AG10803 (cell line): ENCODE measurements around the gene RGS6.
A peak's percentile ranks its signal among the peaks of the same experiment; 100 is the strongest.

Source experiments
- DNase-seq: peaks from one replicate; pipeline ENCODE4 v3.0.0; 2010; ENCODE audit warnings: low read depth
- H3K4me3 ChIP-seq: 2 replicates; pipeline ENCODE4 v1.5.1; 2011; ENCODE audit warnings: mild to moderate bottlenecking, low read length, control low read depth
- CTCF ChIP-seq: conservative IDR thresholded peaks from 2 replicates; pipeline ENCODE4 v1.5.1; 2011; ENCODE audit warnings: mild to moderate bottlenecking, low read length, control low read depth, inconsistent platforms

RGS6 gene

GRCh38 chr14:72519543-72519942 lies 587.3 kb downstream of the RGS6 start:
- TF ChIP-seq CTCF = no peak
- no peak overlapping the region for H3K4me3 ChIP-seq
- DNase-seq = no peak

DNA sequence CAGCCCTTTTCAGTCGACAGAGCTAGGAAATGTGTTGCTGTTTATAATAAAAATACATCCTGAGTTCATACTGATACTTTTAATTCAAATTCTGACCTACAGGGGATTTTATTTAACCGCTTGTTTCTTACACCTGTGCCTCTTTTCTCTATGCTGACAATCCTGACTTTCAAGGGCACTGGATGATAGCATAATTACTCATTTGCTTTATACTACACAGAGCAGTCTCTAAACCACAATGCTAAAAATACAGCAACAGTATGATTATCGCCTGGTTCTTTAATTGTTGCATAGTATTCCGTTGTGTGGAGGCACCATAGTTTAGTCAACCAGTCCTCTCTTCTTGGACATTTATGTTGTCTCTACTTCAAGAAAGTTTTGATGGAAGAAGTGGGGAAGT lies 588.8 kb downstream of the RGS6 start:
- DNase-seq = no peak
- H3K4me3 ChIP-seq = no peak overlapping the region
- no peak for TF ChIP-seq CTCF

GRCh38 chr14:72521968-72522741 lies 589.9 kb downstream of the RGS6 start:
- TF ChIP-seq CTCF = no peak
- DNase-seq = no peak
- H3K4me3 ChIP-seq = no peak overlapping the region

GRCh38 chr14:72522847-72523246 lies 590.6 kb downstream of the RGS6 start:
- no peak overlapping the region for H3K4me3 ChIP-seq
- DNase-seq = no peak
- no peak for TF ChIP-seq CTCF

GRCh38 chr14:72523424-72524294 lies 591.4 kb downstream of the RGS6 start:
- H3K4me3 ChIP-seq = no peak overlapping the region
- peak; percentile 63 for DNase-seq
- no peak for TF ChIP-seq CTCF

DNA sequence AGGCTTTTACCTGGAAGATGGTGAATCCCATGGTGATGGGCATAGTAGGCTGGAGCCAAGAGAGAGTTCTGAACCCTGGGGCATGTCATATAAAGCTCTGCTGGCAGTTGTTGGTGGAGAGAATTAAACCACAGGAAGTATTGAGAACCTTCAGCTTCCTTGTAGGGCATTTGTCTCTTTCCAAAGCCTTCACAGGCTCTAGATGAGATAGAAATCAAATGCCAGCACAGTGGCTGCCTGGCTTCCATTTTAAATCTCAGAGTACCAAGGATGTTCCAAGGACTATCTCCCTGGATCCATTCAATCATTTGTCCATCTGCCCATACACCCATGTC lies 592.0 kb downstream of the RGS6 start:
- H3K4me3 ChIP-seq = no peak overlapping the region
- no peak for DNase-seq
- no peak for TF ChIP-seq CTCF
